NCI-H128 (cell line): ENCODE measurements around the gene ACSF3.

Source experiments
- DNase-seq: peaks from one replicate; lab custom pipeline; 2025; ENCODE audit not compliant: unreplicated experiment; lab: John Stamatoyannopoulos, UW

The ACSF3 gene

DNA sequence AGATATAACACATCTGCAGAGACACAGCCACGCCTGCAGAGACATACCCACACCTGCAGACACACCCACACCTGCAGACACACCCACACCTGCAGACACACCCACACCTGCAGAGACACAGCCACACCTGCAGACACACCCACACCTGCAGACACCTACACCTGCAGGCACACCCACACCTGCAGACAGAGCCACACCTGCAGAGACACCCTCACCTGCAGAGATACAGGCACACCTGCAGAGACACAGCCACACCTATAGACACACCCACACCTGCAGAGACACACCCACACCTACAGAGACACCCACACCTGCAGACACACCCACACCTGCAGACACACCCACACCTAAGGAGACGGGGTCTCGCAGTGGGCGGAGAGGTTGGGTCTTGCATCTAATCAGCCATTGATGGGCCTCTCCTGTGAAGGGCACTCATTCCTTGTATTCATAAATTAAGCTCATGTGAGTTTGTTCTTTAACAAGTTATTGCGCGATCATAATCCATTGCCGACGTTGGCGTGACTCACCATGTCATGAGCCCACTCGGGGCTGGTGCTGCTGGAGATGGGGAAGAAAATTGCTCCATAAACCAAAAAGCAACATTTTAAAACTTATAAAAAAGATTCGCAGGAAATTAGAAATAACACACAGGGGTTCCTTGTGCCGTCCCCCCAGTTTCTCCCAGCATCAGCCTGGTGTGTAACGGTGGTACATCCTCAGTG, 49.0 kb downstream of the ACSF3 start:
- DNase-seq, result no peak

- no peak for DNase-seq
Measured at GRCh38 chr16:89143201-89143741, 49.6 kb downstream of the ACSF3 start.

DNA sequence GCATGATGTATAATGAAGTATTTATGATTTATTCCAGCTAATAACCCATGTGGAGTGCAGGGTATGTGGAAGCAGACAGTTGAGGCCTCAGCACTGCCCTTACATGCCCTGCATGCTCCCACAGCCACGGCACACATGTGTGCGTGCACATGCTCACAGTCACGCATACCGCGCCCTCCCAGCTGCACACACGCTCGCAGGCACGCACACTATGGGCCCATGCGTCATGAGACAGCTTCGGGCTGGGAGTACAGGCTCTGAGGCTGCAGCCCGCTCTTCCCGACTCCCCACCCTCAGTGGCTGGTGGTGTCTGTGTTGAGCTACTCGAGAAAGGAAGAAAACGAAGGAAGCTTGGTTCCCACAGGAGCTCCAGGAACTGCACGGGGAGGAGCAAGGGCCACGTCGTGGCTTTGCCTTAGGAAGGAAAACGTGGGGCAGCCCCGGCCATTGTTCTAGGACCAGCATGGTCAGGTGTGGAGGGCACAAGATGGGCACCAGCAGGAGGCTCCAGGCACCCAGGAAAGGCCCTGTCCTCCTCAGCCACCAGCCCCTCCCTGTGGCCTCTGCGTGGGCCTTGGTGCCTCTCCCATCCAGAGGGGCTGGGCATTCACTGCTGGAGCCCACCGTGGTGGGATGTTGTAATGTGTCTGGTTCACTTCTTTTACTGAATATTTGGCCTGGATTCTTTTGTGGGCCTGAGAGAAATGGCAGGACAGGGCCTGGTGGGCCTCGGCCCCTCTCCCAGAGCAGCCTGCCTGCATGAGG, 50.4 kb downstream of the ACSF3 start:
- DNase-seq, result no peak

DNA sequence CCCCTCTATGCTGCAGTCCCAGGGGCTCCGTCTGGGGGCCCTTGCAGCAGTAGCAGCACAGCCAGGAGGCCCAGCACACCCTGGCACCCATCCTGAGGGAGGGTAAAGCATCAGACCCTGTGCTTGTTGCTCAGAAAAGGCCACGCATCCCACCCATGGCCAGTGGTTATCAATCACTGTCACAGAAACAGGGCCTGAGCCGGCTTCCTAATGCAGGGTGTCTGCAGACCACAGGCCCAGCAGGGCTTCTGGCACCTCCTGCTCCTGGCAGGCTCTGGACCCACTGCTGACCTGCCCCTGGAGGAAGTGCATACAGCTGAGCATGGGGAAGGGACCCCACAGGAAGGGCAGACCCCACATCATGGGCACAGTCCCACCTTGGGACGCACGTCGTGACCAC, 51.0 kb downstream of the ACSF3 start:
- no peak for DNase-seq

- DNase-seq, result no peak
Measured at GRCh38 chr16:89145406-89146161, 51.9 kb downstream of the ACSF3 start.

DNA sequence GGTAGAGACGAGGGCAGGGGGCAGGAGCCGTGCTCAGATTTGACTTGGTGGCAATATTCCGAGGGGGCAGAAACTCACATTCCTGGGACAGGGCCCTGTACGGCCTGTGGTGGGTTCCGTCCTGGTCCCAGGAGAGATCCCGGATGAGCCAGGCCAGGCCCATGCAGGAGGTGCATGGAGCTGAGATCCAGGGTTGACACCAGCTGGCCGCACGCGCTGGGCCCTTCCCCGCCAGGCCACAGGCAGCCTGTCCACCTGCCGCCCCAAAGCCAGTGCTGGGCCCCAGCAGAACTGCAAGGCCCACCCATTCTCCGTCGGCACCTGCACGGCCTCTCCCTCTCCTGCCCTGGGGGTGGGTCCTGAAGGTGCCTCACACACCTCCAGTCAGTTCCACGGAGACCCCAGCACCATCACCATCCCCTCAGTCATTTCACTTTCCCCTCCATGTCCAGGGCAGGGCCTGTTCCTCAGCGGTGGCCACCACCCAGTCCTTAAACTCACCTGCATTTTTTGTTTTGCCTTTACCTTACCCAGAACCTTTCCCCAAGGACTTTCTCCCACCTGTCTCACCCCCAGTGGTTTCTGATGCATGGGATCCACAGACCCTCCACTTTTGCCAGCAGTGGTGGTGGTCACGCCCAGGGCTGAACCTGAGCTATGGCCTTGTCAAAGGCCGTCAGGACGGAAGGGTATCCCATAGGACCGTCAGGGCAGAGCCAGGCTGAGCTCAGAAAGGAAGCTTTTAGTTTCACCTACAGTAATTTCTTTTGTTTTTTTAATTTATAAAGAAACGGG, 52.8 kb downstream of the ACSF3 start:
- DNase-seq, result no peak

DNA sequence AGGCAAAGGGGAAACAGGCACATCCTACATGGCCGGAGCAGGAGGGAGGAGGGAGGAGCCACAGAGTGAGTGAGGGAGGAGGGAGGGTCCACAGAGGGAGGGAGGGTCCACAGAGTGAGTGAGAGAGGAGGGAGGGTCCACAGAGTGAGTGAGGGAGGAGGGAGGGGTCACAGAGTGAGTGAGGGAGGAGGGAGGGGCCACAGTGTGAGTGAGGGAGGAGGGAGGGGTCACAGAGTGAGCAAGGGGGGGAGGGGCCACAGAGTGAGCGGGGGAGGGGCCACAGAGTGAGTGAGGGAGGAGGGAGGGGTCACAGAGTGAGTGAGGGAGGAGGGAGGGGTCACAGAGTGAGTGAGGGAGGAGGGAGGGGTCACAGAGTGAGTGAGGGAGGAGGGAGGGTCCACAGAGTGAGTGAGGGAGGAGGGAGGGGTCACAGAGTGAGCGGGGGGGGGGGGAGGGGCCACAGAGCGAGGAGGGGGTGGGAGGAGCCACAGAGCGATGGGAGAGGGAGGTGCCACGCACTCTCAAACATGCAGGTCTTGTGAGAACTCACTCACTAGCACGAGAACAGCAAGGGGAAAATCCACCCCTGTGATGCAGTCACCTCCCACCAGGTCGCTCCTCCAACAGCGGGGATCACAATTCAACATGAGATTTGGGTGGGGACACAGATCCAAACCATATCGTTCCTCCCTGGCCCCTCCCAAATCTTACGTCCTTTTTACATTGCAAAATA, 53.6 kb downstream of the ACSF3 start:
- no peak for DNase-seq

DNA sequence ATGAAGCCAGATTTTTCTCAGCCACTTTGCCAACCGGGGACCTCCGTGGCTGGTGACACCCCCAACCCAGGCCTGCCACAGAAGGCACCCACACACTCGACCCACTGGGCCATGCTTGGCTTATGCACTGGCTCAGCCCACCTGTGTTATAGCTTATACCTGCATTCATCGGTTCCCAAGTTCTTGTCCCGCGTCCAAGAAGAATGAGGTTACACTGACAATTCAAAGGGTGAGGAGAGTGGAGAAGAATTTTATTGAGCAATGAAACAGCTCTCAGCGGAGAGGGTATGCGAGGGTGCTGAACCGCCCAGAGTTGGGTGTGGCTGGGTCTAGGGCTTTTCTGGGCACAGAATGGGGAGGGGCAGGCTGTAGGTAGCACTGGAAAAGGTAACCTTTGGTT, 55.7 kb downstream of the ACSF3 start:
- DNase-seq, result no peak

- no peak for DNase-seq
Measured at GRCh38 chr16:89150090-89150835, 56.6 kb downstream of the ACSF3 start.

DNA sequence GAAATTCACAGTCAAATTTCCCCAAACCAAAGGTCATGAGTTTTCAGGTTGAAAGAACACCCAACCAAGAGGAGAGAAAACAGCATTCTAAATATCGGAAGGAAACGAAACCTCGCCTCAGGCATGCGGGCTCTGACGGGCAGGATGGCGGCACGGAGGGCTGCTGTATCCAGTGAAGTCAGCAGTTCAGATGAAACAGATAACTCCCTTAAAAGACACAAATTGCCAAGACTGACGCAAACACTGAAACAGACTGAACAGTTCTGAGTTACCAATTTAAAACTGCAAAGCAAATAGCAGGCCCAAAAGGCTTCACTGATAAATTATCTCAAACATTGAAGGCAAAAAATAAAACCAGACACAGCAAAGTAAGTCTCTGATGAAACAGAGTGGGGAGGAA, 57.3 kb downstream of the ACSF3 start:
- no peak for DNase-seq

DNA sequence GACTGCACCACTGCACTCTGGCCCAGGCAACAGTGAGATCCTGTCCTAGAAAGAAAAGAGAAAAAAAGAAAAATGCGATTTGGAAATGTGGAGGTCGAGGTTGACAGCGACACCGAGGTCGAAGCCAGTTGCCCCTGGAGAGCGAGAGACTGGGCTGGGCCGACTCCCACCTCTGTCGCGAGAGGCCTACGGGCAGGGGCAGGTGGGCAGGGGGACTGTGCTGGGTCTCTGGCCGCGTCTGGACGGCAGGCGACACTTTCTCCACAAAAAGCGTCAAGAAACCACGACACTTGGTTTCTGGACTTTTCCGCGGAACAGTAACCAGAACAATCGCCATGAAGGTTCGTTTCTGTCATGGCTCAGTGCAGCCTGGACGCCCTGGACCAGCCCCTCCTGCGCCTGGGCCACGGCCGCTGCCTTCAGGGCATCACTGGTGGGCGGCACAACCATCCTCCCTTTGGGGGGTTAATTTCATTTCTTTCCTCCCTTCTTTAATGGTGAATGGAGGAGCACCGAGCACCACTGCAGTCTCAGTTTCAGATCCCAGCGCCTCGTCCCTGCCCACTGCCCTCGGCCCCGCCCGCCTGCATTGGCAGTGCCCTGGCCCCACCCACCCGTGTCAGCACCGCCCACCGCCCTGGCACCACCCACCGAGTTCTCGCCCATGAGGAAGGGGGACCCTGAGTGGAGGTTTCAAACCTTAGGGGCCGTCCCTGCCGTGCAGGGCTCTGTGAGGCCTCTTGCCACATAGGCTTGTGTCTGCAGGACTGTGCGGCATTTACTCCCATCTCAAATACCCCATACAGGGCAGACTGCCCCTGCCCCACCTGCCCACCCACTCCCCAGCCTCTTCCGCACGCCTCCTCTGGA, 59.4 kb downstream of the ACSF3 start:
- DNase-seq, result no peak

DNA sequence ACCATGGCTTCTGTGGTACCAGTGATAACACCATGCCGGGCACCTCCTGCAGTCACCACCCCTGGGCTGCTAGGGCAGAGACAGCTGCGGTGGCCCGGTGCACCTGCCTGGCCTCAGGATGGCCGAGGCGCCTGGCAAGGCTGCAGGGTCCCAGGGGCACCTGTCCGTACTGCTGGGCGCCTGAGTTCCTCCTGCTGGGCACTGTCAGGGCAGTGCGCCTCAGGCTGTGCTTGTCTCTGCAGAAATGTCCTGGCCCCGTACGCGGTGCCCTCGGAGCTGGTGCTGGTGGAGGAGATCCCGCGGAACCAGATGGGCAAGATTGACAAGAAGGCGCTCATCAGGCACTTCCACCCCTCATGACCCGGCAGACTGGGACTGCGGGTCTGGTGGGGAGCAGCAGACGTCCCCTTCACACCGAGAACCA, 60.2 kb downstream of the ACSF3 start:
- DNase-seq, result no peak

- DNase-seq, result no peak
Measured at GRCh38 chr16:89154390-89155183, 60.9 kb downstream of the ACSF3 start.

- no peak for DNase-seq
Measured at GRCh38 chr16:89155184-89155679, 61.6 kb downstream of the ACSF3 start.

- DNase-seq, result no peak
Measured at GRCh38 chr16:89155851-89156739, 62.4 kb downstream of the ACSF3 start.
